ENCODE results near the gene DGKD. TPM values are rescaled to one million over a fixed set of nuclear protein-coding genes. Genes with fewer than 3 reads are reported as not detected.

DGKD gene
- total and polyA plus RNA-seq, 7 donors = 59.4 to 365 (median 173) TPM

- peaks cover 2% of the 10 kb centered on the region for H3K4me1 ChIP-seq
- no peak for ATAC-seq
- WGBS, 3 donors = 60 to 65% (median 64%) methylated on average over 3 of the region's 3 CpGs
- intact Hi-C loops (cut with DNase I) = no loop called here
- DNase-seq = no peak
- H3K36me3 ChIP-seq (ENCODE audit: insufficient read depth in 1 of 2, low read depth in 1 of 2) = peaks cover 0 to 58% of the 10 kb centered on the region in 2 donors
- H3K27me3 ChIP-seq (ENCODE audit: insufficient read depth in 3 of 3, low read length in 2 of 3) = no peaks in the 10 kb centered on the region
- peaks cover 9% of the 10 kb centered on the region for H3K9me3 ChIP-seq
- no peak overlapping the region for H3K27ac ChIP-seq
- no peak overlapping the region for H3K4me3 ChIP-seq
- TF ChIP-seq CTCF (IDR thresholded peaks at IDR 0.05) = no peak
These were observed 147.1 kb downstream of the DGKD start for GRCh38 chr2:233501198-233502076.

GRCh38 chr2:233503481-233503880, 149.2 kb downstream of the DGKD start:
- intact Hi-C loops (cut with DNase I) = no loop called here
- no peak for TF ChIP-seq CTCF (IDR thresholded peaks at IDR 0.05)
- DNase-seq = no peak
- Histone ChIP-seq H3K36me3 (ENCODE audit: insufficient read depth in 1 of 2, low read depth in 1 of 2) (peaks cover 0 to 54% of the 10 kb centered on the region in 2 donors), H3K27ac (no peak overlapping the region), H3K4me3 (no peak overlapping the region), H3K9me3 (peaks cover 9% of the 10 kb centered on the region), H3K4me1 (peaks cover 2% of the 10 kb centered on the region), H3K27me3 (ENCODE audit: insufficient read depth in 3 of 3, low read length in 2 of 3) (no peaks in the 10 kb centered on the region)
- no peak for ATAC-seq
- WGBS, 3 donors = 97 to 100% (median 100%) methylated on average over 1 of the region's 1 CpG

GRCh38 chr2:233503947-233504637, 149.8 kb downstream of the DGKD start:
- H3K36me3 ChIP-seq (ENCODE audit: insufficient read depth in 1 of 2, low read depth in 1 of 2) = peaks cover 0 to 55% of the 10 kb centered on the region in 2 donors
- H3K4me3 ChIP-seq = no peak overlapping the region
- no peaks in the 10 kb centered on the region for H3K27me3 ChIP-seq (ENCODE audit: insufficient read depth in 3 of 3, low read length in 2 of 3)
- H3K4me1 ChIP-seq = peaks cover 2% of the 10 kb centered on the region
- 94 to 97% (median 96%) methylated on average over 1 of the region's 1 CpG for WGBS, 3 donors
- no peak for ATAC-seq
- peaks cover 9% of the 10 kb centered on the region for H3K9me3 ChIP-seq
- H3K27ac ChIP-seq = no peak overlapping the region
- intact Hi-C loops (cut with DNase I) = no loop called here
- DNase-seq = no peak
- TF ChIP-seq CTCF (IDR thresholded peaks at IDR 0.05) = no peak

GRCh38 chr2:233513953-233514655, 159.8 kb downstream of the DGKD start:
- Histone ChIP-seq H3K27me3 (ENCODE audit: insufficient read depth in 3 of 3, low read length in 2 of 3) (no peaks in the 10 kb centered on the region), H3K36me3 (ENCODE audit: insufficient read depth in 1 of 2, low read depth in 1 of 2) (peaks cover 0 to 91% of the 10 kb centered on the region in 2 donors), H3K4me1 (no peaks in the 10 kb centered on the region), H3K4me3 (no peak overlapping the region), H3K27ac (no peak overlapping the region), H3K9me3 (no peaks in the 10 kb centered on the region)
- ATAC-seq (no peak), DNase-seq (no peak)
- TF ChIP-seq CTCF (IDR thresholded peaks at IDR 0.05) = no peak
- intact Hi-C loops (cut with DNase I) = no loop called here
- whole genome bisulfite sequencing, 3 donors = 75 to 78% (median 78%) methylated on average over 7 of the region's 7 CpGs
